Measurements from ENCODE around the gene PHAF1.
A peak's percentile ranks its signal among the peaks of the same experiment; 100 is the strongest.

Gene PHAF1

GRCh38 chr16:67148221-67148620 lies 38.5 kb downstream of the PHAF1 start:
- DNase-seq = no peak

- DNase-seq = no peak
These were observed 39.0 kb downstream of the PHAF1 start for GRCh38 chr16:67148656-67149275.

GRCh38 chr16:67149276-67150046 lies 39.7 kb downstream of the PHAF1 start:
- no peak for DNase-seq

GRCh38 chr16:67150047-67150832 lies 40.5 kb downstream of the PHAF1 start:
- peak; percentile 78 for DNase-seq

GRCh38 chr16:67150833-67151396 lies 41.2 kb downstream of the PHAF1 start, which contains the start of gene B3GNT9:
Gene B3GNT9, minus strand, starts transcription at chr16:67150998. Its CDS starts 513 bp downstream, at chr16:67150485.
- DNase-seq = peak; percentile 75

- no peak for DNase-seq
These were observed 41.8 kb downstream of the PHAF1 start for GRCh38 chr16:67151431-67152097.

- DNase-seq = no peak
These were observed 45.0 kb downstream of the PHAF1 start for GRCh38 chr16:67154578-67155294.

GRCh38 chr16:67155295-67156142 lies 45.8 kb downstream of the PHAF1 start:
- peak; percentile 62 for DNase-seq

GRCh38 chr16:67156143-67156844 lies 46.6 kb downstream of the PHAF1 start:
- DNase-seq = no peak

- DNase-seq = no peak
These were observed 47.5 kb downstream of the PHAF1 start for GRCh38 chr16:67157106-67157748.

- no peak for DNase-seq
These were observed 48.3 kb downstream of the PHAF1 start for GRCh38 chr16:67157892-67158635.

- no peak for DNase-seq
These were observed 49.2 kb downstream of the PHAF1 start for GRCh38 chr16:67158637-67159600.

- DNase-seq = no peak
These were observed 51.9 kb downstream of the PHAF1 start for GRCh38 chr16:67161595-67162058.

GRCh38 chr16:67162506-67163163 lies 52.9 kb downstream of the PHAF1 start:
- no peak for DNase-seq

GRCh38 chr16:67163164-67163998 lies 53.6 kb downstream of the PHAF1 start:
- peak; percentile 29 for DNase-seq

- DNase-seq = no peak
These were observed 54.3 kb downstream of the PHAF1 start for GRCh38 chr16:67163999-67164558.

All from fibroblast of skin of right quadriceps (primary cell).